Kasumi-1 (cell line): Measurements from ENCODE around the gene GRK5.

ENCODE experiments used
- DNase-seq, 2 experiments: peaks; one replicate each; lab custom pipeline; 2025; lab: John Stamatoyannopoulos, UW

GRK5 gene

DNA sequence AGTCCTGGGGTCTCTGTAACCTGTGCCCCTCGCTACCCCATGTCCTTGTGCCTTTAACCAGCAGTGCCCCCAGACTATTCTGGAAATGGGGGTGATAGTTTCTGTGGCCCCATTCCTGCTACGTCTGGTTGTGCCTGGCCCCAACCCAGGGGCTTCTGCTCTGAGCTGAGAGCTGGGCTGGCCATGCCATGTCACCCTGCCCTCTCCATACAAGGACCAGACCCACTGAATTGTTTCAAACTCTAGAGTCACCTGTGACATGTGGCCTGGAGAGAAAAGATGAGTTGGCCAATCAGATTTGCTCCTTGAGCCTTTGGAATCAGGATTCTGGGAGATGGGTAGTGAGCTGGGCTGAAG, 108.6 kb downstream of the GRK5 start:
- no peak for DNase-seq

DNA sequence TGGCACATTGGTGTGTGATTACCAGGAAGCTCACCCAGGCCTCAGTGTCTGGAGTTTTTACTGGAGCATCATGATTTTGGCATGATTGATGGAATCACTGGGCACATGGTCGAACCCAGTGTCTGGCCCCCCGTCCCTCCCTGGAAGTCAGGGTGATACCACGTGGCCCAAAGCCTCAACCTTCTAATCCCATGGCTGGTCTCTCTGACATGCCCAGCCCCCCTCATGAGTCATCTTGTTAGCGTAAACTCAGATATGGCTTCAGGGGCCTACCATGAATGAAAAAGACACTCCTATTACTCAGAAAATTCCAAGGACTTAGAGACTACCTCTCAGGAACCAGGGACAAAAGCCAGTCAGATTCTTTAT, 109.3 kb downstream of the GRK5 start:
- no peak for DNase-seq

DNA sequence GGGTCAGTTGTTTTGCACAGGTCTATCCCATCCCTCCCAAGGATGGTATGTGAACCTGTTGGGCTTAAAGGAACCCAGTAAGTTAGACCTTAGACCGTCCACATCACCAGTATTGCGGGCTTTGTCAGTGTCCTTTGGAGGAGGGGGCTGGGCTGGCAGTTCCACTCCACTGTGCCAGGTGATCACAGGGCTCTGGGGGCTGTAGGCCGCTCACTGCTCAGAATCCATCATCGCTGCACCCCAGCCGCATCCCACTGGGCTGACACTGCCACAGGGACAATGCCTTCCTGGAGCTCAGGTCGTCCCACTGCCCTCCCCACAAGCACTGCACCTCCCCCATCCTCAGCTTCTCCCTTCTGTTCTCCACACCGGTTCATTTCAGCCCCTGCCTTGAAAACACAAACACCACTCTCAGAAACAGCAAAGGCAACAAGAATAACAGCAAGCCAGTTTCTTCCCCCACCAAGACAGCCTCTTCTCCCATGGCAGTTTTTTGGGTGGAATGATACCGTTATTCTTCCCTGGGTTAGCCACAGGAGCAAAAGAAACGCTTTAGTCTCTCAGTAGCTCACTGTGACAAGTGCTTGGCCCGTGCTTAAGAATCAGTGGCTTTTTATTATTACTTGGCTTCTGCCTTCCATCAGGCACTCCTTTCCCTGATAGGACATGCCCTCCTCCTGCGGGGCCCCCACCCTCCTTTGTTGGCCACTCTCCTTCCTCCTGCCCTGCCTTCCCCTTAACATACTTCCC, 111.2 kb downstream of the GRK5 start:
- no peak for DNase-seq

DNA sequence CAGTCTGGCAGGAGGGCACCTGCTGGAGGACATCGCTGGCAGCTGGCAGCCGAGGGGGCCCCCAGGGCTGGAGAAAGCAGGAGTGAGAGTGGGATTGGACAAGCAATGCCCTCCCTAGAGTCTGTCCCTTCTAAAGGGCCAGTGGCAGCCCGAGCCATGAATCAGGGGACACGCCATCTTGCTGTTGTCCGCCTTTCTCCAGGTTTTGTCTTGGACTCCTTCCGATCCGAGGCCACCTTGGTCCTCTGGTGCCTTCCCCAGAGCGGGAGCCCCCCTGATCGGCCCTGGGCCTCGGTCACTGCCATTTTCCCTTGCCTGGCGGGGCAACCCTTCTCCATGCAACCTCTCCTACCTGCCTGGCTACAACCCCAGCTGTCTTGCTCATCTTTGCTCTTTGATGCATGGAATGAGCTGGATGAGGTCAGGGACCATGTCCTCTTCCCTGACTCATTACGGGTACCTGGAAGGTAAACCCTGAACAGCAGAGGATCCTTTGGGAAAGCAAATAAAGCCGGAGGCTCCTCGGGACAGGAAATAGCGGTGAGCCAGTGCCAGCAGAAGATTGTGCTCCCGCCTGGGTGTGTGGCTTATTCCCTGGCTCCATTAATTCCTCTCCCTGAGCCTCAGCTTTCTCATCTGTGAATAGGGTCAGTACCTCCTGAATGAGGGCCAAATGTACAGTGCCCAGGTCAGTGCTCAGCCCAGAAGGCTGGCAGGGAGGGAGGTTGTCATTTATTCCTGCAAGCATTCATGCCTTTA, 112.0 kb downstream of the GRK5 start:
- no peak for DNase-seq

DNA sequence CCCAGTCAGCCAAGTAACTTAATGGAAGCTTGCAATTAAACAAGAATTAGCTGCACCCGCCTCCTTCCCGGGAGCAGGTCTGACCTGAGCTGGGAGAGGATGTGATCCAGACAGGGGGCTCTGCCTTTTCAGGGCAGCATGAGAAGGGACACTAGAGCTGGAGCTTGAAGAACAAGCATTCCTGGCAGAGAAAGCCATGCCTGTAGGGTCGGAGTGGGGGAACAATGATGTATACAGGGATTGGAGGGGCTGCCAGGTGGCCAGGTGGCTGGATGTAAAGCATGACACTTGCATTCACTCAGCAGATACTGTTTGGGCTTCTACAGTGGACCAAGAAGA, 112.5 kb downstream of the GRK5 start:
- DNase-seq: no peak

DNA sequence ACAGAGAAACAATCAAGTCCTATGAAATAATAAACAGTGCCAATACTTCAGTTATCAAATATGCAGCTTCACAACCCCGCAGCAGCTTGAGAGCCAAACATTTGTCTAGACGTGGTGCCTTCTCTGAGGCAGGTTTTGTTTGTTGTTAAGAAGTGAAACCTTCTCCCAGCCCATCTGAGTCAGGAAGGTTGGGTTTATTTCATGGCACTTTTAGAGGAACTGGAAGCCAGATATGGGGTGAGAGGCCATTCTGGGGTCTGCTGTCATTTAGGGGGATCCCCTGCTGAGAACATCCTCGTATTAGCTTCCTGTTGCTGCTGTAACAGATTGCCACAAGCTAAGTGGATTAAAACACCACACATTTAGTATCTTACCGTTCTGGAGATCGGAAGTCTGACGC, 113.6 kb downstream of the GRK5 start:
- no peak for DNase-seq

DNA sequence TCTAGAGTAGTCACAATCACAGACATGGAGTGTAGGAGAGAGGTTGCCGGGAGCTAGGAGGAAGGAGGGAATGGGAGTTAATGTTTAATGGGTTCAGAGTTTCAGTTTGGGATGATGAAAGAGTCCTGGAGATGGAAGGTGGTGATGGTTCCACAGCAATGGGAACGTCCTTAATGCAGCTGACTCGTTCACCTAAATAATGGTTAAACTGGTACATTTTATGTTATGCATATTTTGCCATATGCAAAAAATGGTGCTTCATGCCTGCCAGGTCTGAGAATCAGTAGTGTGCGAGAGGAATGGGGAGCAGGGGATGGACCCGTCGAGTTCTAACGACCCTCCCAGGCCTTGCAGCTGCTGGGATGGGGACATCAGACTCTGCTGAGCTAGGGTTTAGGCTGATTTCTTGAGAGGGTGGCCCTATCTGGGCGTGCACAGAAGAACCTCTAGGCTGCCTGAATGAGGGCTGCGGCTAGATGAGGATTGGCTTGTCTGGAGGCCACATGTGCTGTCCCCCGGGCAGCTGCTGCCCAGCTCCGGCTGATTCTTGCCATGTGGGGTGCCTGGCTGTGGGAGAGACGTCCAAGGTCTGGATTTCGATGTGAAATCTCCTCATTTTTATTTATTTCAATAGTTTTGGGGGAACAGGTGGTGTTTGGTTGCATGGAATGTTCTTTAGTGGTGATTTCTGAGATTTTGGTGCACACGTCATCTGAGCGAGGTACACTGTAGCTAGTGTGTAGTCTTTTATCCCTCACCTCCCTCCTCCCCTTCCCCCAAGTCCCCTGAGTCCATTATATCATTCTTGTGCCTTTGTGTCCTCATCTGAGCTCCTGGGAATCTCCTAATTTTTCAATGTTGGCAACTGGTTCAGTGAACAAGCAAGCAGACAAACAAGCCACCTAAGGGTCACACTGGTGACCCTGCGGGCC, 116.0 kb downstream of the GRK5 start:
- no peak for DNase-seq

DNA sequence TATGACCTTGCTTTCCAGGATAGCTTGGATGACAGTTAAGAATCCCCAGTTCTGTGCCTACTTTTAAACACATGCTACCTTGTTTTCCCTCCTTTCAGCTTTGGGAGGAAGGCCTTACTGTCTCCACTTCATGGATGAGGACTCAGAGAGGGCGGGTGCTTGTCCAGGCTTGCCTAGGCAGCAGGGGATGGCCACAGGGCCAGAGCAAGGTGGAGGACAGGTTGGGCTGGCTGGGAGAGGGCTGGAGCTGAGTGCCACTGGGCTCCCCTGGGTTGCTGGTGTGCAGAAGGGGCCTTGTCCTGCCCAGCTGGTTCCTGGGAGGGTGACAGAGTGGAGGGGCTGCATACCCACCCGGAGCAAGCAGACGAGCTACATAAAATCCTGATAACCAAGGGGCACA, 117.8 kb downstream of the GRK5 start:
- DNase-seq: no peak

DNA sequence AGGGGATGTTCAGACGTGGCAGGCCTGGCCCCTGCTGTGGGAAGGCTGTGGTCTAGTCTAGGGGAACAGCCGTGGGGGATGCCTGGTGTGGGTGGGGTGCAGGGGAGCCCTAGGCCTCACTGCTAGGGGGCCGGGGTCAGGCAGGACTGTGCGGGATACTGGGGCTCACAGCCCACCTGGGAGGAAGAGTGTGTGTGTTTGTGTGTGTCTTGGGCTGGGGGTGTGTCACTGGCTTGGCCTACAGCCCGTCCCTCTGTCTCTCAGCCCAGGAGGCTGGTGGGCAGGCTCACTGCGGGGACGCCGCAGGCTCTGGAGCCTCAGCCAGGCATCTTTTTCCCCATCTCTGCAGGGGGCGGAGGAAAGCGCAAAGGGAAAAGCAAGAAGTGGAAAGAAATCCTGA, 118.8 kb downstream of the GRK5 start:
- DNase-seq: no peak

DNA sequence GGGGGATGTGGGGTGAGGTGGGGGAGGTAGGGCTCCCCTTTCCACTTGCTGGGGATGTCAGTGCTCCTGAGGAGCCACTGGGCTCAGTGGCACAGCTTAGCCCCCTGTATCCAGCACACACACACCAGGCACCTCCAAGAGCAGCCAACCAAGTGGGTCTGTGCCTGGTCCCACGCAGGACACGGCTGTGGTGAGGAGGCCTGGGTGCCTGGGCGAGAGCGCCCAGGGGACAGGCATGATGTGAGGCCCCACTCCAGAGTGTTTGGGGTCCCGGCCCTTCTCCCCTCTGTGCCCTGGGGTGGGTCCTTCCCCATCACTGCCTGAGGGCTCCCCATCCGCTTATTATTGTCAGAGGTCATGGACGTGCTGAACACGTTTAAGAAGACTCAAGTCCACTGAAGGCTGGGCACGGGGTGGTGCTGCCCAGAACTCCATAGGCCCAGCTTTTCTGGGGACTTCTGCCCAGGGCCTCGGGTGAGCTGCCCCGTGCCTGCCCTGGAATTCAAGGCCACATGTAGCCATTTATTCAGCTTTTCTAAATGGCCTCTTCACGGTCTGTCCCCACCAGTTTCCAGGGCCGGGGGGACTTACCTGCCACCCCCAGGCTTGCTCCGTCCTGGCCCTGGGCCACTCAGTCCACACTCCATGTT, 119.8 kb downstream of the GRK5 start:
- no peak for DNase-seq

DNA sequence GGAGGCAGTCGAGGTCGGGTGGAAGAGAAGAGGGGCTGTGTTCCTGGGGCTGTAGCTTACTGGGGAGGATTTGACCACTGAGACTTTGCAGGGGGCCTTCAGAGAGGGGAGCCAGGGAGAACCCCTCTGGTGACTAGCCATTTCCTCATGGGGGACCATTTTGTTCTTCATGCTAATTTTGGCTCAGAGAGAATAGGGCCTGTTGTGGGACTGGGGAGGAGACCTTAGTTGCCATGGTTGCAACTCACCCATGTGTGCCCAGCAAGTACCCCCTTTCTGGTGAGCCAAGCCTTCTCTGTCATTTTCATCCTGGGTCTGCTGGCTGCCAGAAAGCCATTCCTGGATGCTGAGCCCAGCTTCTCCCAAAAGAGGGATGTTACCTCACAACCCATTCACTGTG, 120.9 kb downstream of the GRK5 start:
- DNase-seq: no peak

DNA sequence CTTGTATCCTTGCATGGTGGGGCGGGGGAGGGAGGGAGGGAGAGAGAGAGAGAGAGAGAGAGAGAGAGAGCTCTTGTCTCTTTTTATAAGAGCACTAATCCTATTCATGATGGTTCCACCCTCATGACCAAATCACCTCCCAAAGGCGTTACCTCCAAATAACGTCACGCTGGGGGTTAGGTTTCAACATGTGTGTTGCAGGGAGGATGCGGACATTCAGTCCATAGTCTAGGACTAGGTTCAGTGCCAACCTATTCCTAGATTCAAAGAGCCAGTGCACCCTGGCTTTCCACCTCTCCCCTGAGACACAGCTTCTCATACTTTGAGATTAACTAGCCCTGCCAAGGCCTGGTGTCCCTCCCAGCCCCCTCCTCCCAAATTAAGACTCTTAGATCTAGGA, 123.0 kb downstream of the GRK5 start:
- no peak for DNase-seq

DNA sequence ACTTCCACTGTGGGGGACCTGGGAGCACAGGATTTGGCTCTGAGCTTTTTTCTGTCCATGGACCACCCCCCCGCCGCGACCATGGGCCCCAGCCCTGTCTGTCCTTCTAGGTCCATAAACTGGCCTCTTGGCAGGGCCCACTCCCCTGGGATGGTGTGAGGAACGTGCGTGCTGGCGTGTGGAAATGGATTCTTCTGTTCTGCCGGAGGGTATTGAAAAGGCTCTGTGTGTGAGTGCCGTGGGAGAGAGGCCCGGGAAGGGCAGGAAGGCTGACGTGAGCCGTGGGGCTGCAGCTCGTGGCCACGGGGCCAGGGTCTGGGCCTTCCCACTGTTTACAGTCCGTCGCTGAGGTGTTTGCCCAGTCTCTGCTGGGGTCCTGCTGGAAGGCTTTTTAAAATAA, 123.7 kb downstream of the GRK5 start:
- DNase-seq: no peak

DNA sequence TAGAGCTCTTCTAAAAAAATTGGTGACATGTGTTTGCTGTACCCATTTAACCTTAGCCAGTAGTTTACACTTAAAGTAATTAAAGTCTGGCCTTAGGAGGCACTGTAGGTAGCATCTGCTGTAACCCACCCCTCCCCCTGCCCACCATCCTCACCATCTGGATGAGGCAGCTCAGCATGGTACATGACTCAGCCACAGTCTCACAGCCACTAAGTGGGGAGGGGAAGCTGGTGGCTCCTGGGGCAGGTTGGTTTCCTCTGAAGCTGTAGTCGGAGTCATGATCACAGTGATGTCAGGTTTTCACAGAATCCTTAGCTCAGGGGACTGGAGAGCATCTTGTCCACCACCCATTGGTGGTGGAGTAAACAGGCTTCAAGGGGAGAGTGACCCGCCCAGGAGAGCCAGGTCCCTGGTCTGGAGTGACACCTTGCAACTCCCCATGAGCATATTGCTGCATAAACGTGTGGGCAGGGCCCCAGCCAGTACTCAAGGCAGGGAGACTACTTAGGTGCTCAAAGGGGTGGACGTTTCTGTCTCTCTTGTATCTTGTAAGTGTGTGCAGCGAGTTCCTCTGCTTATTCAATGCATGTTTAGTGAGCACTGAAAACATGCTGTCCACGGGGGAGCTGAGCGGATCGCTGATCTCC, 125.9 kb downstream of the GRK5 start:
- no peak for DNase-seq

DNA sequence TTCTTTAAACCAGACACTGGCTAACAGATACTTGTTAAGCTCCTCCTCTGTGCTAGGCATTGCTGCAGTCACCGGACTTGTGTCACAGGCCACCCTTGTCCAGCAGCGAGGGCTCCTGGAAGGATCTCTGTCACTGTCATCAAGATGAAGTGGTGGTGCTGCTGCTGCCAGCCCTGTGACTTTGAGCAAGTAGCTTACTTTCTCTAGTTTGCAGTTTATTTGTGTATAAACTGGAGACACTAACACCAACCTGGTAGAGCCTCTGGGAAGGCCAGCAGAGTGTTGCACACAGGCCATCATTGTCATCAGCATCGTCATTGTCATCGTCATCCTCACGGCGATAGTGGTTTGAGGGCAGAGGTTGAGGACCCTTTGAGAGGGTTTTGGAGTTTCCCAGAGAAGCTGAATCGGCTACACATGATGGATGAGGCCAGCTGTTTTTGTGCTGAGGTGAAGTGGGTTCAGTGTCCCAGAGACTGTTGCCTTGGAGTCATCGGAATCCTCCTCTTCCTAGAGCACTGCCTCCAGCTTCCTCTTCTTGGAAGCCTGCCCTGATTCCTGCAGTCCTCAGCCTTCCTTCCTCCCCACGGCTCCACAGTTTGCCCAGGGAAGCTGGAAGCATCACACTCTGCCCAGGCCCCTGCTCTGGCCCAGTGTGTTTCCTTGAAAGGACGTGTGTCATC, 128.4 kb downstream of the GRK5 start:
- no peak for DNase-seq

DNA sequence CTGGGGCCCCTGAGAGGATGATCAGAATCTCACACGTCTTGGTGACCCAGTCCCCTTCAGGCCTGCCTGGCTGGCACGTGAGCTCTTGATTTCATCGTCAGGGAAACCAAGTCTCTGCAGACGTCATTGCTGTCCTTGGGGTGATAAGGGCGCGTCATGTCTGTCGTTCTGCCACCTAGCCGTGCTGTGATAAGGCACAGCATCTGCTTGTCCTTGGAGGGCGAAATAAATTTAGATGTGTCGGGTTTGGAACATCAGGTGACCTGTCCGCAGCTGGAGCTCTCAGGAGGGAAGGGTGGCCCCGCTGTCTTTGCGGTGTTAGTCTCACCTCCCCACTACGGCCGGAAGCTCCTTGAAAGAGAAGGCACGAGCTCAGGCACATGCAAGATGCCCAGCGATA, 129.2 kb downstream of the GRK5 start:
- no peak for DNase-seq

DNA sequence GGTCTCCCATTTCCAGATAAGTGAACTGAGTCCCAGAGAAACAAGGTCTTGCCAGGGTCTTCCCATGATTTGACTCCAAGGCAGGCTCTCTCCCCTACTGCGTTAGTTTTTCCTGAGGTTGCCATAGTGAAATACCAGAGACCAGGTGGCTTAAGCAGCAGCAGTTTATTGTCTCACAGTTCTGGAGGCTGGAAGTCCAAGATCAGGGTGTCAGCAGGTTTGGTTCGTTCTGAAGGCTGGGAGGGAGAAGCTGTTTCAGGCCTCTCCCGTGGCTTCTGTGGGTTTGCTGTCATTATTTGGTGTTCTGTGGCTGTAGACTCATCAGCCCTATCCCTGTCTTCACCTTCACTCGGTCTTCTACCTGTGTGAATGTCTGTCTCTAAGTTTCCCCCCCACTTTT, 129.9 kb downstream of the GRK5 start:
- DNase-seq: no peak

DNA sequence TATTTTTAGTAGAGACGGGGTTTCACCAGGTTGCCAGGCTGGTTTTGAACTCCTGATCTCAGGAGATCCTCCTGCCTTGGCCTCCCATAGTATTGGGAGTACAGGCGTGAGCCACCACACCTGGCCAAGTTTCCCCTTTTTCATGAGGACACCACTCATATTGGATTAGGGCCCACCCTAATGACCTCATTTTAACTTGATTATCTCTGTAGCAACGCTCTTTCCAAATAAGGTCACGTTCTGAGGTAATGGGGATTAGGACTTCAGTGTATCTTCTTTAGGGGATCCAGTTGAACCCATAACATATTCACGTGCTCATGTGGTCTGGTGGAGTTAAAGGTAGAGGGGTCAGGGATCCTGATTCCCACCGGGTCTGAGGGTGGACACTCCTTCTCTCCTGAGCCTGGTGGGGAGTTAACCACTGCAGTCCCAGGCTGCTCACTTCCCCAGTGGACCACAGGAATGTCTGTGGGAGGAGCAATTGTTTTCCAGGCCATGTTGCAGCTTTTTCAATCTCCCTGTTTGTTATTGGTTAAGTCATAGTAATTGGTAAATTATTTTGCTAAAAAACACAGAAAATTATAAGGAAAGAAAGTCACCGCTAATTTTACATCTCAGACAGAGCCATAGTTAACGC, 130.5 kb downstream of the GRK5 start:
- no peak for DNase-seq

DNA sequence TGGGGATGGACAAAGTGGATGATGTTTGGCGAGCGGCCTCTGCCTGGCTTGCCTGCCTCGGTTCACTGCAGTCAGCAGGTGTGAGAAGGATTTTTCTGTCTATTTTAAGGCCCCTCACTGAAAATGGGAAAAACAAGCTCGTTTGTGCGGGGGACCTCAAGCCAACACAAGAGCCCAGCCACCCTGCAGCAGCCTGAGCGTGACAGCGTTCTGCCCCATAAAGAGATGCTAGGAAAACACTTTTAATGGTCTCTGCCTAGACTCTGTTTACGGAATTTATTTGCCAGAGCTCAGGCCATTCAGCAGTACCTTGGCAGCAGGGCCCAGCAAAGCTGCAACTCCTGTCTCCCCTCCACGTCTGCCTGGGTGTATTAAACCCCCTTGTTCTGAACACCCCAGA, 131.7 kb downstream of the GRK5 start:
- no peak for DNase-seq

DNA sequence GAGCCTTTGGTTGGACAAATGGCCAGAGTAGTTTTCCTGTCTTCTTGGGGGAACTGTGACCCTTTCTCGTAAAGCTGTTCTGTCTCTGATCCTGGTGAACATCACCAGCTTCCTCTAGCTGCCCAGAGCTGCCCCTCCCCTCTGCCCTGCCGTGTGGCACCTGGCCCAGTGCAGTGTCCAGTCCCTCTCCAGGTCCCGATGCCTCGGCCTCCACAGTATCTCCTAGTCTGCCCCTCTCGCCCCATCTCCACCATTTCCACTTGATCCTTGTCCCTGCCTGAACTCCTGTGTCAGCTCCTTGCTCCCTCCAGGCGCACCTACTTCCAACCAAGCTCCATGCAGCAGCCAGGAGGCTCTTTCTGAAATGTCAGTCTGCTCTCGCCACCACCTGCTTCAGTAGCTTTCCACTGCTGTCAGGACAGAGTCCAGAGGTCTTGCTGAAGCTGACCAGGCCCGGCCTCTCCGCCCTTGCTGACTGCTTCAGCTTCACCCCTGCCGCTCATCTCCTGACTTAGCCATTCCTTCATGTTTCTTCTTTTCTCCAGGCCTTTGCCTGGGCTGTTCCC, 133.6 kb downstream of the GRK5 start:
- no peak for DNase-seq
